ENCODE data around the gene ROBO2. TPM values are rescaled to one million over a fixed set of nuclear protein-coding genes. Genes with fewer than 3 reads are reported as not detected.

The ROBO2 gene
- total and polyA plus RNA-seq, 2 experiments from 2014 or later = 1.5 to 7.8 TPM

GRCh38 chr3:77539014-77539413, 499.1 kb downstream of the ROBO2 start:
- H3K27ac ChIP-seq (ENCODE audit: low read depth) = no peak overlapping the region
- peak; percentile 21 for DNase-seq (ENCODE audit: low spot score)
- no peaks in the 10 kb centered on the region for H4K20me1 ChIP-seq (replicated peaks; ENCODE audit: insufficient read depth)
- Mint-ChIP-seq H3K9me3 (peaks cover 3% of the 10 kb centered on the region; the same call in 2 of the 3 replicates), H3K4me3 (no peak overlapping the region), H3K4me1 (peaks cover 13% of the 10 kb centered on the region), H3K36me3 (ENCODE audit: low read depth) (peaks cover 4% of the 10 kb centered on the region; the same call in 2 of the 3 replicates), H3K27me3 (ENCODE audit: insufficient read depth, low read depth, poor library complexity) (peaks cover 6% of the 10 kb centered on the region), H3K27ac (no peak overlapping the region)
- TF ChIP-seq NANOG (IDR thresholded peaks at IDR 0.05; ENCODE audit: borderline replicate concordance) = no peak
- TF ChIP-seq EZH2phosphoT487 (IDR thresholded peaks at IDR 0.05; ENCODE audit: unreplicated experiment) = no peak
- TF ChIP-seq ZNF114 (CRISPR knock-in tag; IDR thresholded peaks at IDR 0.05) = no peak
- TF ChIP-seq, protein P1, sequence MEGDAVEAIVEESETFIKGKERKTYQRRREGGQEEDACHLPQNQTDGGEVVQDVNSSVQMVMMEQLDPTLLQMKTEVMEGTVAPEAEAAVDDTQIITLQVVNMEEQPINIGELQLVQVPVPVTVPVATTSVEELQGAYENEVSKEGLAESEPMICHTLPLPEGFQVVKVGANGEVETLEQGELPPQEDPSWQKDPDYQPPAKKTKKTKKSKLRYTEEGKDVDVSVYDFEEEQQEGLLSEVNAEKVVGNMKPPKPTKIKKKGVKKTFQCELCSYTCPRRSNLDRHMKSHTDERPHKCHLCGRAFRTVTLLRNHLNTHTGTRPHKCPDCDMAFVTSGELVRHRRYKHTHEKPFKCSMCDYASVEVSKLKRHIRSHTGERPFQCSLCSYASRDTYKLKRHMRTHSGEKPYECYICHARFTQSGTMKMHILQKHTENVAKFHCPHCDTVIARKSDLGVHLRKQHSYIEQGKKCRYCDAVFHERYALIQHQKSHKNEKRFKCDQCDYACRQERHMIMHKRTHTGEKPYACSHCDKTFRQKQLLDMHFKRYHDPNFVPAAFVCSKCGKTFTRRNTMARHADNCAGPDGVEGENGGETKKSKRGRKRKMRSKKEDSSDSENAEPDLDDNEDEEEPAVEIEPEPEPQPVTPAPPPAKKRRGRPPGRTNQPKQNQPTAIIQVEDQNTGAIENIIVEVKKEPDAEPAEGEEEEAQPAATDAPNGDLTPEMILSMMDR (conservative IDR thresholded peaks at IDR 0.05; ENCODE audit: low read depth in 2 of 2) = no peak
- TF ChIP-seq JUNB (IDR thresholded peaks at IDR 0.05; ENCODE audit: unreplicated experiment) = no peak
- TF ChIP-seq ZNF331 (CRISPR knock-in tag; IDR thresholded peaks at IDR 0.05; ENCODE audit: low read depth) = no peak
- no peak for TF ChIP-seq ETS1 (IDR thresholded peaks at IDR 0.05)
- TF ChIP-seq, protein P2, sequence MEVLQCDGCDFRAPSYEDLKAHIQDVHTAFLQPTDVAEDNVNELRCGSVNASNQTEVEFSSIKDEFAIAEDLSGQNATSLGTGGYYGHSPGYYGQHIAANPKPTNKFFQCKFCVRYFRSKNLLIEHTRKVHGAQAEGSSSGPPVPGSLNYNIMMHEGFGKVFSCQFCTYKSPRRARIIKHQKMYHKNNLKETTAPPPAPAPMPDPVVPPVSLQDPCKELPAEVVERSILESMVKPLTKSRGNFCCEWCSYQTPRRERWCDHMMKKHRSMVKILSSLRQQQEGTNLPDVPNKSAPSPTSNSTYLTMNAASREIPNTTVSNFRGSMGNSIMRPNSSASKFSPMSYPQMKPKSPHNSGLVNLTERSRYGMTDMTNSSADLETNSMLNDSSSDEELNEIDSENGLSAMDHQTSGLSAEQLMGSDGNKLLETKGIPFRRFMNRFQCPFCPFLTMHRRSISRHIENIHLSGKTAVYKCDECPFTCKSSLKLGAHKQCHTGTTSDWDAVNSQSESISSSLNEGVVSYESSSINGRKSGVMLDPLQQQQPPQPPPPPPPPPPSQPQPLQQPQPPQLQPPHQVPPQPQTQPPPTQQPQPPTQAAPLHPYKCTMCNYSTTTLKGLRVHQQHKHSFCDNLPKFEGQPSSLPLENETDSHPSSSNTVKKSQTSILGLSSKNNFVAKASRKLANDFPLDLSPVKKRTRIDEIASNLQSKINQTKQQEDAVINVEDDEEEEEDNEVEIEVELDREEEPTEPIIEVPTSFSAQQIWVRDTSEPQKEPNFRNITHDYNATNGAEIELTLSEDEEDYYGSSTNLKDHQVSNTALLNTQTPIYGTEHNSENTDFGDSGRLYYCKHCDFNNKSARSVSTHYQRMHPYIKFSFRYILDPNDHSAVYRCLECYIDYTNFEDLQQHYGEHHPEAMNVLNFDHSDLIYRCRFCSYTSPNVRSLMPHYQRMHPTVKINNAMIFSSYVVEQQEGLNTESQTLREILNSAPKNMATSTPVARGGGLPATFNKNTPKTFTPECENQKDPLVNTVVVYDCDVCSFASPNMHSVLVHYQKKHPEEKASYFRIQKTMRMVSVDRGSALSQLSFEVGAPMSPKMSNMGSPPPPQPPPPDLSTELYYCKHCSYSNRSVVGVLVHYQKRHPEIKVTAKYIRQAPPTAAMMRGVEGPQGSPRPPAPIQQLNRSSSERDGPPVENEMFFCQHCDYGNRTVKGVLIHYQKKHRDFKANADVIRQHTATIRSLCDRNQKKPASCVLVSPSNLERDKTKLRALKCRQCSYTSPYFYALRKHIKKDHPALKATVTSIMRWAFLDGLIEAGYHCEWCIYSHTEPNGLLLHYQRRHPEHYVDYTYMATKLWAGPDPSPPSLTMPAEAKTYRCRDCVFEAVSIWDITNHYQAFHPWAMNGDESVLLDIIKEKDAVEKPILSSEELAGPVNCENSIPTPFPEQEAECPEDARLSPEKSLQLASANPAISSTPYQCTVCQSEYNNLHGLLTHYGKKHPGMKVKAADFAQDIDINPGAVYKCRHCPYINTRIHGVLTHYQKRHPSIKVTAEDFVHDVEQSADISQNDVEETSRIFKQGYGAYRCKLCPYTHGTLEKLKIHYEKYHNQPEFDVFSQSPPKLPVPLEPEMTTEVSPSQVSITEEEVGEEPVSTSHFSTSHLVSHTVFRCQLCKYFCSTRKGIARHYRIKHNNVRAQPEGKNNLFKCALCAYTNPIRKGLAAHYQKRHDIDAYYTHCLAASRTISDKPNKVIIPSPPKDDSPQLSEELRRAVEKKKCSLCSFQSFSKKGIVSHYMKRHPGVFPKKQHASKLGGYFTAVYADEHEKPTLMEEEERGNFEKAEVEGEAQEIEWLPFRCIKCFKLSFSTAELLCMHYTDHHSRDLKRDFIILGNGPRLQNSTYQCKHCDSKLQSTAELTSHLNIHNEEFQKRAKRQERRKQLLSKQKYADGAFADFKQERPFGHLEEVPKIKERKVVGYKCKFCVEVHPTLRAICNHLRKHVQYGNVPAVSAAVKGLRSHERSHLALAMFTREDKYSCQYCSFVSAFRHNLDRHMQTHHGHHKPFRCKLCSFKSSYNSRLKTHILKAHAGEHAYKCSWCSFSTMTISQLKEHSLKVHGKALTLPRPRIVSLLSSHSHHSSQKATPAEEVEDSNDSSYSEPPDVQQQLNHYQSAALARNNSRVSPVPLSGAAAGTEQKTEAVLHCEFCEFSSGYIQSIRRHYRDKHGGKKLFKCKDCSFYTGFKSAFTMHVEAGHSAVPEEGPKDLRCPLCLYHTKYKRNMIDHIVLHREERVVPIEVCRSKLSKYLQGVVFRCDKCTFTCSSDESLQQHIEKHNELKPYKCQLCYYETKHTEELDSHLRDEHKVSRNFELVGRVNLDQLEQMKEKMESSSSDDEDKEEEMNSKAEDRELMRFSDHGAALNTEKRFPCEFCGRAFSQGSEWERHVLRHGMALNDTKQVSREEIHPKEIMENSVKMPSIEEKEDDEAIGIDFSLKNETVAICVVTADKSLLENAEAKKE (CRISPR knock-in tag; IDR thresholded peaks at IDR 0.05) = no peak
- TF ChIP-seq POLR2AphosphoS5 (IDR thresholded peaks at IDR 0.05; ENCODE audit: low read depth) = no peak
- no peak for TF ChIP-seq EZH2 (IDR thresholded peaks at IDR 0.05; ENCODE audit: low read depth, unreplicated experiment)
- TF ChIP-seq CREB1 (CRISPR knock-in tag; IDR thresholded peaks at IDR 0.05; ENCODE audit: low read depth) = no peak
- no peak for TF ChIP-seq REST (IDR thresholded peaks at IDR 0.05; ENCODE audit: unreplicated experiment)
- no peak for TF ChIP-seq STAT1 (IDR thresholded peaks at IDR 0.05; ENCODE audit: unreplicated experiment)
- H3K4me2 ChIP-seq = no peak overlapping the region
- H3K36me3 ChIP-seq (ENCODE audit: insufficient read depth) = no peaks in the 10 kb centered on the region
- ATAC-seq = no peak
- H3K4me1 ChIP-seq (ENCODE audit: insufficient read depth) = peaks cover 5% of the 10 kb centered on the region; the same call in 1 of the 2 replicates
- H3K9me2 ChIP-seq (ENCODE audit: insufficient read depth) = no peaks in the 10 kb centered on the region
- no peaks in the 10 kb centered on the region for H3K27me3 ChIP-seq (ENCODE audit: insufficient read depth)
- H3K79me2 ChIP-seq (replicated peaks; ENCODE audit: insufficient read depth) = no peaks in the 10 kb centered on the region
- no peaks in the 10 kb centered on the region for H3F3A ChIP-seq (replicated peaks; ENCODE audit: low read depth)
- H2AFZ ChIP-seq = no peak overlapping the region
- no peak overlapping the region for H3K4me3 ChIP-seq
